SK-N-SH treated with all-trans-retinoic acid at 6 μM for 48 hours (cell line): Measurements from ENCODE around the gene C11orf16.

Source experiments
- ARNTL ChIP-seq: fragments of 450-650 bp; formaldehyde crosslinking; IDR thresholded peaks from 2 replicates; pipeline ENCODE4 v1.5.0; 2020; ENCODE audit warnings: low read depth, mild to moderate bottlenecking, moderate library complexity, borderline replicate concordance
- BACH2 ChIP-seq: fragments of 250-450 bp; sonication (Bioruptor Pico); IDR thresholded peaks from 2 replicates; pipeline ENCODE4 v1.9.0; 2021; ENCODE audit warnings: mild to moderate bottlenecking, borderline replicate concordance
- CSDC2 ChIP-seq: fragments of 250-450 bp; sonication (Bioruptor Pico); IDR thresholded peaks from 2 replicates; pipeline ENCODE4 v1.5.0; 2020; ENCODE audit warnings: mild to moderate bottlenecking, moderate library complexity
- OSR1 ChIP-seq: fragments of 250-450 bp; sonication (Bioruptor Pico); IDR thresholded peaks from 2 replicates; pipeline ENCODE4 v1.8.0; 2022; ENCODE audit warnings: moderate library complexity, mild to moderate bottlenecking, inconsistent platforms
- RARB ChIP-seq: fragments of 250-450 bp; sonication (Bioruptor Pico); IDR thresholded peaks from 2 replicates; pipeline ENCODE4 v1.8.0; 2021; ENCODE audit warnings: mild to moderate bottlenecking, moderate library complexity
- TCF4 ChIP-seq: fragments of 250-450 bp; sonication (Bioruptor Pico); IDR thresholded peaks from 2 replicates; pipeline ENCODE4 v1.8.0; 2021; ENCODE audit warnings: mild to moderate bottlenecking, moderate library complexity, borderline replicate concordance
- TOX ChIP-seq: fragments of 250-450 bp; sonication (Bioruptor Pico); IDR thresholded peaks from 2 replicates; pipeline ENCODE4 v1.8.0; 2021; ENCODE audit warnings: mild to moderate bottlenecking, moderate library complexity, borderline replicate concordance
- ZC3H10 ChIP-seq: fragments of 250-450 bp; sonication (Bioruptor Pico); IDR thresholded peaks from 2 replicates; pipeline ENCODE4 v1.5.1; 2021; ENCODE audit warnings: mild to moderate bottlenecking, moderate library complexity
- ZFP3 ChIP-seq: fragments of 250-450 bp; sonication (Bioruptor Pico); IDR thresholded peaks from 2 replicates; pipeline ENCODE4 v1.5.0; 2020; ENCODE audit warnings: mild to moderate bottlenecking, moderate library complexity
- TF ChIP-seq, protein P1 (sequence below): fragments of 250-450 bp; sonication (Bioruptor Pico); IDR thresholded peaks from 2 replicates; pipeline ENCODE4 v1.5.1; 2020; ENCODE audit warnings: low read depth, mild to moderate bottlenecking, moderate library complexity
- TF ChIP-seq, protein P2 (sequence below): fragments of 250-450 bp; sonication (Bioruptor Pico); IDR thresholded peaks from 2 replicates; pipeline ENCODE4 v1.5.1; 2021; ENCODE audit warnings: mild to moderate bottlenecking, moderate library complexity
- TF ChIP-seq, protein P3 (sequence below): fragments of 250-450 bp; sonication (Bioruptor Pico); IDR thresholded peaks from 2 replicates; pipeline ENCODE4 v1.5.0; 2020; ENCODE audit warnings: mild to moderate bottlenecking, moderate library complexity
- TF ChIP-seq, protein P4 (sequence below): fragments of 250-450 bp; sonication (Bioruptor Pico); IDR thresholded peaks from 2 replicates; pipeline ENCODE4 v1.8.0; 2021; ENCODE audit warnings: low read depth, mild to moderate bottlenecking, moderate library complexity, borderline replicate concordance

DNA sequence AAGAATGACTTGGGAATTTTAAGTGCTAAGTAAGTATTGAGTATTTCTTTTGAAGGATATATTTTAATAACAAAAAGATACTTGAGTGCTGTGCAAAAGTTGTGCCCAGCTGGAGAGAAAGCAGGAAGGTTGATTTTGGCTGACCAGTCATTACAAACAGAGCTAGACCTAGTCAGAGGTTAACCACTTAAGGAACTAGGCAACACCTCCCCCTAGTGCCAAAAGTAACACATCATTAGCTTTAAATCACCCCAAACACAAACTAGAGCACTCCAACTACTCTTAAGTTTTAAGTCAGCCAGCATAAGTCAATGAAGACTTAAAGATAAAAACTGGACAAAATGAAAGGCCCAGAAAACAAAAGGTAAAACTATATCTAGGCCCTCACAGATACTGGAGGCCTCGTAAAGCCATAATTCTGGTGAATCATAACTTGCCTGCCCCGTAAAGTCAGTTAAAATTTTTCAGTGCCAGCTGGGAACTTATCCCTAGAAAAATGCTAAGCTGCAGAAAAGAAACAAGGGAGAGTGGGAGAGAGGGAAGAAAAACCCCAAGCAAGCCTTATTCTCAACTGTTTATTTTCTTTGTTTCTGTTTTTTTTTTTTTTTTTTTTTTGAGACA is 26.9 kb upstream of the C11orf16 start:
- TF ChIP-seq, protein P1, sequence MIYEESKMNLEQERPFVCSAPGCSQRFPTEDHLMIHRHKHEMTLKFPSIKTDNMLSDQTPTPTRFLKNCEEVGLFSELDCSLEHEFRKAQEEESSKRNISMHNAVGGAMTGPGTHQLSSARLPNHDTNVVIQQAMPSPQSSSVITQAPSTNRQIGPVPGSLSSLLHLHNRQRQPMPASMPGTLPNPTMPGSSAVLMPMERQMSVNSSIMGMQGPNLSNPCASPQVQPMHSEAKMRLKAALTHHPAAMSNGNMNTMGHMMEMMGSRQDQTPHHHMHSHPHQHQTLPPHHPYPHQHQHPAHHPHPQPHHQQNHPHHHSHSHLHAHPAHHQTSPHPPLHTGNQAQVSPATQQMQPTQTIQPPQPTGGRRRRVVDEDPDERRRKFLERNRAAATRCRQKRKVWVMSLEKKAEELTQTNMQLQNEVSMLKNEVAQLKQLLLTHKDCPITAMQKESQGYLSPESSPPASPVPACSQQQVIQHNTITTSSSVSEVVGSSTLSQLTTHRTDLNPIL (CRISPR knock-in tag) = no peak
- TF ChIP-seq ARNTL (CRISPR knock-in tag) (no peak), ZFP3 (CRISPR knock-in tag) (no peak), TCF4 (CRISPR knock-in tag) (no peak), RARB (no peak), BACH2 (no peak), CSDC2 (CRISPR knock-in tag) (no peak), ZC3H10 (CRISPR knock-in tag) (no peak), TOX (CRISPR knock-in tag) (no peak), OSR1 (CRISPR knock-in tag) (no peak)
- TF ChIP-seq, protein P2, sequence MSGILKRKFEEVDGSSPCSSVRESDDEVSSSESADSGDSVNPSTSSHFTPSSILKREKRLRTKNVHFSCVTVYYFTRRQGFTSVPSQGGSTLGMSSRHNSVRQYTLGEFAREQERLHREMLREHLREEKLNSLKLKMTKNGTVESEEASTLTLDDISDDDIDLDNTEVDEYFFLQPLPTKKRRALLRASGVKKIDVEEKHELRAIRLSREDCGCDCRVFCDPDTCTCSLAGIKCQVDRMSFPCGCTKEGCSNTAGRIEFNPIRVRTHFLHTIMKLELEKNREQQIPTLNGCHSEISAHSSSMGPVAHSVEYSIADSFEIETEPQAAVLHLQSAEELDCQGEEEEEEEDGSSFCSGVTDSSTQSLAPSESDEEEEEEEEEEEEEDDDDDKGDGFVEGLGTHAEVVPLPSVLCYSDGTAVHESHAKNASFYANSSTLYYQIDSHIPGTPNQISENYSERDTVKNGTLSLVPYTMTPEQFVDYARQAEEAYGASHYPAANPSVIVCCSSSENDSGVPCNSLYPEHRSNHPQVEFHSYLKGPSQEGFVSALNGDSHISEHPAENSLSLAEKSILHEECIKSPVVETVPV (CRISPR knock-in tag) = no peak
- TF ChIP-seq, protein P3, sequence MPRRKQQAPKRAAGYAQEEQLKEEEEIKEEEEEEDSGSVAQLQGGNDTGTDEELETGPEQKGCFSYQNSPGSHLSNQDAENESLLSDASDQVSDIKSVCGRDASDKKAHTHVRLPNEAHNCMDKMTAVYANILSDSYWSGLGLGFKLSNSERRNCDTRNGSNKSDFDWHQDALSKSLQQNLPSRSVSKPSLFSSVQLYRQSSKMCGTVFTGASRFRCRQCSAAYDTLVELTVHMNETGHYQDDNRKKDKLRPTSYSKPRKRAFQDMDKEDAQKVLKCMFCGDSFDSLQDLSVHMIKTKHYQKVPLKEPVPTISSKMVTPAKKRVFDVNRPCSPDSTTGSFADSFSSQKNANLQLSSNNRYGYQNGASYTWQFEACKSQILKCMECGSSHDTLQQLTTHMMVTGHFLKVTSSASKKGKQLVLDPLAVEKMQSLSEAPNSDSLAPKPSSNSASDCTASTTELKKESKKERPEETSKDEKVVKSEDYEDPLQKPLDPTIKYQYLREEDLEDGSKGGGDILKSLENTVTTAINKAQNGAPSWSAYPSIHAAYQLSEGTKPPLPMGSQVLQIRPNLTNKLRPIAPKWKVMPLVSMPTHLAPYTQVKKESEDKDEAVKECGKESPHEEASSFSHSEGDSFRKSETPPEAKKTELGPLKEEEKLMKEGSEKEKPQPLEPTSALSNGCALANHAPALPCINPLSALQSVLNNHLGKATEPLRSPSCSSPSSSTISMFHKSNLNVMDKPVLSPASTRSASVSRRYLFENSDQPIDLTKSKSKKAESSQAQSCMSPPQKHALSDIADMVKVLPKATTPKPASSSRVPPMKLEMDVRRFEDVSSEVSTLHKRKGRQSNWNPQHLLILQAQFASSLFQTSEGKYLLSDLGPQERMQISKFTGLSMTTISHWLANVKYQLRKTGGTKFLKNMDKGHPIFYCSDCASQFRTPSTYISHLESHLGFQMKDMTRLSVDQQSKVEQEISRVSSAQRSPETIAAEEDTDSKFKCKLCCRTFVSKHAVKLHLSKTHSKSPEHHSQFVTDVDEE (CRISPR knock-in tag) = no peak
- TF ChIP-seq, protein P4, sequence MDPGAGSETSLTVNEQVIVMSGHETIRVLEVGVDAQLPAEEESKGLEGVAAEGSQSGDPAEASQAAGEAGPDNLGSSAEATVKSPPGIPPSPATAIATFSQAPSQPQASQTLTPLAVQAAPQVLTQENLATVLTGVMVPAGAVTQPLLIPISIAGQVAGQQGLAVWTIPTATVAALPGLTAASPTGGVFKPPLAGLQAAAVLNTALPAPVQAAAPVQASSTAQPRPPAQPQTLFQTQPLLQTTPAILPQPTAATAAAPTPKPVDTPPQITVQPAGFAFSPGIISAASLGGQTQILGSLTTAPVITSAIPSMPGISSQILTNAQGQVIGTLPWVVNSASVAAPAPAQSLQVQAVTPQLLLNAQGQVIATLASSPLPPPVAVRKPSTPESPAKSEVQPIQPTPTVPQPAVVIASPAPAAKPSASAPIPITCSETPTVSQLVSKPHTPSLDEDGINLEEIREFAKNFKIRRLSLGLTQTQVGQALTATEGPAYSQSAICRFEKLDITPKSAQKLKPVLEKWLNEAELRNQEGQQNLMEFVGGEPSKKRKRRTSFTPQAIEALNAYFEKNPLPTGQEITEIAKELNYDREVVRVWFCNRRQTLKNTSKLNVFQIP (CRISPR knock-in tag) = no peak
